H1 (cell line): ENCODE measurements around the gene AGRN. TPM values are rescaled to one million over a fixed set of nuclear protein-coding genes. Genes with fewer than 3 reads are reported as not detected.

Experiments
- CTCF ChIA-PET: fragments of 300-600 bp; sonication (Branson Sonifier 250); formaldehyde crosslinking; loops from one replicate; lab custom pipeline; 2021; ENCODE audit not compliant: partially characterized antibody; lab: Charles Lee
- POLR2A ChIA-PET: fragments of 300-600 bp; sonication (Branson Sonifier 250); formaldehyde crosslinking; loops from one replicate; lab custom pipeline; 2021; ENCODE audit warnings: inconsistent platforms; ENCODE audit not compliant: partially characterized antibody; lab: Charles Lee
- DNase-seq, 2 experiments: peaks; one replicate each; pipeline versions ENCODE4 v3.0.0 to v3.0.0-alpha.2; 2010 to 2022; ENCODE audit warnings: low spot score in 2 of 2, low read depth in 1 of 2, mixed read lengths in 1 of 2
- FAIRE-seq: peaks from 2 replicates; lab custom pipeline; 2011; peaks lifted over from hg19 to GRCh38; lab: Jason Lieb, UNC
- H2AFZ ChIP-seq: 2 replicates; pipeline ENCODE4 v1.8.1; 2012; ENCODE audit warnings: low read length, inconsistent platforms
- H2AK5ac ChIP-seq: 2 replicates; pipeline ENCODE4 v1.6.1; 2013; ENCODE audit warnings: low read depth, low read length
- H2BK120ac ChIP-seq: replicated peaks from 2 replicates; pipeline ENCODE3; 2013; ENCODE audit warnings: low read depth, low read length, inconsistent platforms
- H2BK12ac ChIP-seq: 2 replicates; pipeline ENCODE4 v1.6.1; 2013; ENCODE audit warnings: low read depth, low read length
- H2BK15ac ChIP-seq: 2 replicates; pipeline ENCODE4 v1.6.1; 2013; ENCODE audit warnings: low read length
- H2BK20ac ChIP-seq: 2 replicates; pipeline ENCODE4 v1.6.1; 2013; ENCODE audit warnings: low read length
- H2BK5ac ChIP-seq: 2 replicates; pipeline ENCODE4 v1.6.1; 2013; ENCODE audit warnings: low read depth, low read length
- H3K14ac ChIP-seq: 2 replicates; pipeline ENCODE4 v1.6.1; 2013; ENCODE audit warnings: inconsistent platforms; ENCODE audit not compliant: insufficient read length
- H3K18ac ChIP-seq: 2 replicates; pipeline ENCODE4 v1.6.1; 2013; ENCODE audit warnings: low read length; ENCODE audit errors: extremely low read depth
- H3K23ac ChIP-seq: 2 replicates; pipeline ENCODE4 v1.6.1; 2013; ENCODE audit warnings: inconsistent platforms; ENCODE audit not compliant: insufficient read length
- H3K23me2 ChIP-seq: 2 replicates; pipeline ENCODE4 v1.6.1; 2013; ENCODE audit warnings: low read depth, low read length
- H3K27ac ChIP-seq: 2 replicates; pipeline ENCODE4 v1.6.1; 2011; ENCODE audit warnings: low read depth, low read length, inconsistent platforms
- H3K27me3 ChIP-seq, 4 experiments: replicated peaks in 1 of 4; 1 replicate in 1 of 4; 2 replicates in 3 of 4; pipeline versions ENCODE4 v1.6.1 to v1.8.1; 2011 to 2013; ENCODE audit warnings: low read length in 3 of 4, mild to moderate bottlenecking in 3 of 4, inconsistent platforms in 2 of 4, mixed read lengths in 2 of 4, moderate library complexity in 1 of 4; ENCODE audit not compliant: control insufficient read depth in 3 of 4, insufficient read depth in 3 of 4; ENCODE audit errors: extremely low read depth in 1 of 4
- H3K36me3 ChIP-seq, 4 experiments: 2 replicates each; pipeline versions ENCODE4 v1.6.1 to v1.8.1; 2011 to 2013; ENCODE audit warnings: mild to moderate bottlenecking in 4 of 4, low read length in 3 of 4, moderate library complexity in 2 of 4, control low read depth in 1 of 4, inconsistent platforms in 1 of 4; ENCODE audit not compliant: insufficient read depth in 4 of 4, control insufficient read depth in 2 of 4
- H3K4ac ChIP-seq: replicated peaks from 2 replicates; pipeline ENCODE3; 2013; ENCODE audit warnings: low read length, low read depth, mixed read lengths, inconsistent platforms; ENCODE audit not compliant: insufficient read length
- H3K4me1 ChIP-seq, 4 experiments: replicated peaks in 1 of 4; 1 replicate in 1 of 4; 2 replicates in 3 of 4; pipeline versions ENCODE4 v1.6.1 to v1.8.1; 2011 to 2013; ENCODE audit warnings: low read length in 3 of 4, inconsistent platforms in 2 of 4, mixed read lengths in 1 of 4; ENCODE audit not compliant: insufficient read depth in 4 of 4, control insufficient read depth in 3 of 4
- H3K4me2 ChIP-seq, 2 experiments: 2 replicates each; pipeline versions ENCODE4 v1.6.1 to v1.8.1; 2011 to 2013; ENCODE audit warnings: low read depth in 2 of 2, low read length in 2 of 2, control low read depth in 1 of 2, inconsistent platforms in 1 of 2, mild to moderate bottlenecking in 1 of 2; ENCODE audit not compliant: insufficient read depth in 1 of 2
- H3K4me3 ChIP-seq, 4 experiments: fragments of 200-600, 300-600 bp in 1 of 4; sonication (generic), shearing (Covaris generic), sonication (Bioruptor Twin) in 1 of 4; 2 replicates each; pipeline versions ENCODE4 v1.5.1 to v1.8.1; 2011 to 2016; ENCODE audit warnings: low read length in 4 of 4, low read depth in 3 of 4, control low read depth in 2 of 4, inconsistent platforms in 2 of 4, mild to moderate bottlenecking in 2 of 4, mixed read lengths in 1 of 4, moderate library complexity in 1 of 4; ENCODE audit not compliant: insufficient read depth in 2 of 4; ENCODE audit errors: extremely low read depth in 1 of 4
- H3K56ac ChIP-seq: replicated peaks from 2 replicates; pipeline ENCODE3; 2013; ENCODE audit warnings: low read depth, mild to moderate bottlenecking, mixed read lengths, low read length, inconsistent platforms; ENCODE audit not compliant: insufficient read length
- H3K79me1 ChIP-seq: 2 replicates; pipeline ENCODE4 v1.6.1; 2013; ENCODE audit warnings: low read depth, low read length, control low read depth
- H3K79me2 ChIP-seq, 2 experiments: 2 replicates each; pipeline versions ENCODE4 v1.6.1 to v1.8.1; 2012 to 2013; ENCODE audit warnings: low read length in 2 of 2, mild to moderate bottlenecking in 2 of 2, inconsistent platforms in 1 of 2; ENCODE audit not compliant: insufficient read depth in 2 of 2, control insufficient read depth in 1 of 2
- H3K9ac ChIP-seq, 4 experiments: replicated peaks in 1 of 4; 1 replicate in 1 of 4; 2 replicates in 3 of 4; pipeline versions ENCODE4 v1.6.1 to v1.8.1; 2011 to 2013; ENCODE audit warnings: low read depth in 3 of 4, low read length in 3 of 4, control low read depth in 2 of 4, mild to moderate bottlenecking in 2 of 4, moderate library complexity in 2 of 4, inconsistent platforms in 1 of 4; ENCODE audit errors: extremely low read depth in 1 of 4
- H3K9me3 ChIP-seq, 2 experiments: 2 replicates each; pipeline versions ENCODE4 v1.6.1 to v1.8.1; 2012 to 2013; ENCODE audit warnings: mild to moderate bottlenecking in 2 of 2, moderate library complexity in 2 of 2, control low read depth in 1 of 2, inconsistent platforms in 1 of 2, low read depth in 1 of 2, low read length in 1 of 2, mixed read lengths in 1 of 2; ENCODE audit not compliant: insufficient read depth in 2 of 2
- H4K20me1 ChIP-seq, 2 experiments: replicated peaks in 1 of 2; 2 replicates each; pipeline versions ENCODE3 to v1.8.1; 2011 to 2013; ENCODE audit warnings: inconsistent platforms in 2 of 2, low read length in 2 of 2, mild to moderate bottlenecking in 1 of 2; ENCODE audit not compliant: insufficient read depth in 2 of 2, control insufficient read depth in 1 of 2
- H4K5ac ChIP-seq: 2 replicates; pipeline ENCODE4 v1.6.1; 2013; ENCODE audit warnings: low read length, low read depth, mixed read lengths, inconsistent platforms; ENCODE audit not compliant: insufficient read length
- H4K8ac ChIP-seq: 2 replicates; pipeline ENCODE4 v1.8.0; 2013; ENCODE audit warnings: mild to moderate bottlenecking, moderate library complexity, low read length, inconsistent platforms; ENCODE audit not compliant: insufficient read depth; ENCODE audit errors: extremely low read depth
- H4K91ac ChIP-seq: replicated peaks from 2 replicates; pipeline ENCODE3; 2013; ENCODE audit warnings: low read length, mixed read lengths, inconsistent platforms; ENCODE audit not compliant: insufficient read length
- EGR1 ChIP-seq: IDR thresholded peaks from 2 replicates; pipeline ENCODE4 v1.6.1; 2011; ENCODE audit warnings: low read depth, low read length, borderline replicate concordance
- FOSL1 ChIP-seq: IDR thresholded peaks from 2 replicates; pipeline ENCODE4 v1.6.1; 2011; ENCODE audit warnings: mild to moderate bottlenecking, low read depth, low read length, moderate library complexity; ENCODE audit not compliant: insufficient read depth
- GABPA ChIP-seq: IDR thresholded peaks from 2 replicates; pipeline ENCODE4 v1.6.1; 2011; ENCODE audit warnings: mild to moderate bottlenecking, low read length, moderate library complexity, borderline replicate concordance; ENCODE audit not compliant: insufficient read depth
- GTF2F1 ChIP-seq: IDR thresholded peaks from 2 replicates; pipeline ENCODE4 v1.6.1; 2012; ENCODE audit warnings: low read depth, low read length, improper control_type of control experiment, borderline replicate concordance
- JUND ChIP-seq: IDR thresholded peaks from 2 replicates; pipeline ENCODE4 v1.6.1; 2011; ENCODE audit warnings: mild to moderate bottlenecking, improper control_type of control experiment, low read length
- NRF1 ChIP-seq: IDR thresholded peaks from 2 replicates; pipeline ENCODE4 v1.6.1; 2011; ENCODE audit warnings: mild to moderate bottlenecking, low read depth, low read length, improper control_type of control experiment
- RXRA ChIP-seq: IDR thresholded peaks from 2 replicates; pipeline ENCODE4 v1.6.1; 2011; ENCODE audit warnings: low read depth, mild to moderate bottlenecking, low read length, moderate library complexity; ENCODE audit not compliant: insufficient read depth
- TCF12 ChIP-seq: IDR thresholded peaks from 2 replicates; pipeline ENCODE4 v1.6.1; 2011; ENCODE audit warnings: low read depth, mild to moderate bottlenecking, low read length
- WGBS, 2 experiments: shearing (Covaris generic) in 1 of 2; methylation state at CpG; one replicate each; pipeline versions ENCODE4 v1.1.6 to v1.1.7; 2013 to 2015; ENCODE audit warnings: low lambda C conversion rate in 2 of 2, mixed read lengths in 2 of 2, inconsistent platforms in 1 of 2, low coverage in 1 of 2, missing lambda C conversion rate in 1 of 2; ENCODE audit not compliant: insufficient replicate concordance in 2 of 2, insufficient coverage in 1 of 2, insufficient read length in 1 of 2; ENCODE audit errors: extremely low coverage in 1 of 2, missing lambda C conversion rate in 1 of 2; 5-methylcytosine and 5-hydroxymethylcytosine counted together
- polyA plus RNA-seq, 7 experiments: library from polyadenylated mRNA; depleted of rRNA in 3 of 7; stranded (reverse) in 5 of 7; unstranded in 2 of 7; fragments of >200 nt in 5 of 7; fragments of 200-250 nt in 2 of 7; gene quantifications; 1 replicate in 5 of 7; 2 replicates in 1 of 7; 4 replicates in 1 of 7; pipeline versions ENCODE4 v1.2.1 to v1.2.3, GENCODE V29; 2011 to 2013; ENCODE audit warnings: missing spikeins in 2 of 7, mixed read lengths in 2 of 7
- total RNA-seq: library from RNA; stranded (reverse); fragmentation: NEBNext Ultra II Directional; extraction: Animal tissue kit (Norgen Biotek cat#: 25700); gene quantifications from 2 replicates; pipeline ENCODE4 v1.2.1, GENCODE V29; 2021
- TF ChIP-seq, protein P1 (sequence below): IDR thresholded peaks from 2 replicates; pipeline ENCODE4 v1.6.1; 2012; ENCODE audit warnings: low read length, inconsistent platforms

AGRN gene
- total and polyA plus RNA-seq, 2 of the 8 experiments (the other 6 are each of a cell fraction or from before 2014, with no cell fraction given) = 52.3 to 155 TPM

DNA sequence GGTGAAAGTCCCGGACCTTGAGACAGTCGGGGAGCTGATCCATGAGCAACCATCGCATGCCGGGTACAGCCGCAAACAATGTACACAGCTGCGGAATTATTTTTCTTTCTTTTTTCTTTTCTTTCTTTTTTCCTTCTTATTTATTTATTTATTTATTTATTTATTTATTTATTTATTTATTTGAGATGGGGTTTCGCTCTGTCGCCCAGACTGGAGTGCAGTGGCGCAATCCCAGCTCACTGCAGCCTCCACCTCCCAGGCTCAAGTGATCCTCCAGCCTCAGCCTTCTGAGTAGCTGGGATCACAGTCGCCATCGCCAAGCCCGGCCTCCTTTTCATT, 35.5 kb upstream of the AGRN start:
- FAIRE-seq (no peak), DNase-seq (no peak)
- Histone ChIP-seq H4K91ac (no peak overlapping the region), H3K36me3 (no peaks in the 10 kb centered on the region), H3K4me2 (peak overlapping the region in 1 of 2 experiments; percentile 38; a peak in 2 of 4 replicates), H2BK15ac (no peak overlapping the region), H4K20me1 (peaks cover 0 to 8% of the 10 kb centered on the region in 2 experiments), H3K23ac (no peak overlapping the region), H2AFZ (no peak overlapping the region), H3K9ac (no peak overlapping the region), H3K27ac (no peak overlapping the region), H4K5ac (no peak overlapping the region), H2BK5ac (no peak overlapping the region), H3K56ac (no peak overlapping the region), H2BK20ac (no peak overlapping the region), H3K14ac (no peak overlapping the region), H4K8ac (no peak overlapping the region), H2BK12ac (no peak overlapping the region), H2AK5ac (no peak overlapping the region), H3K4me3 (no peak overlapping the region), H3K79me2 (no peaks in the 10 kb centered on the region), H2BK120ac (no peak overlapping the region), H3K18ac (no peak overlapping the region), H3K23me2 (peaks cover 4% of the 10 kb centered on the region; the same call in 1 of the 2 replicates), H3K27me3 (peaks cover under 1 to 33% (median 19%) of the 10 kb centered on the region in 4 experiments), H3K9me3 (no peaks in the 10 kb centered on the region), H3K4me1 (no peaks in the 10 kb centered on the region; a peak in 1 of 7 replicates), H3K4ac (no peak overlapping the region), H3K79me1 (no peaks in the 10 kb centered on the region)
- POLR2A ChIA-PET = interaction anchor here (0.7 to 1.6 kb wide), 3 partner anchors 15 to 56 kb away, joined by 3 to 4 read pairs (median 4); partner anchors contain the start of gene HES4
- WGBS, 2 experiments = 65% methylated on average over 12 of the region's 12 CpGs; no CpG with 5 or more reads in 1 of the 2 experiments
- TF ChIP-seq RXRA = no peak
- no peak for TF ChIP-seq EGR1
- TF ChIP-seq FOSL1 = no peak
- no peak for TF ChIP-seq NRF1
- TF ChIP-seq JUND = no peak
- TF ChIP-seq, protein P1, sequence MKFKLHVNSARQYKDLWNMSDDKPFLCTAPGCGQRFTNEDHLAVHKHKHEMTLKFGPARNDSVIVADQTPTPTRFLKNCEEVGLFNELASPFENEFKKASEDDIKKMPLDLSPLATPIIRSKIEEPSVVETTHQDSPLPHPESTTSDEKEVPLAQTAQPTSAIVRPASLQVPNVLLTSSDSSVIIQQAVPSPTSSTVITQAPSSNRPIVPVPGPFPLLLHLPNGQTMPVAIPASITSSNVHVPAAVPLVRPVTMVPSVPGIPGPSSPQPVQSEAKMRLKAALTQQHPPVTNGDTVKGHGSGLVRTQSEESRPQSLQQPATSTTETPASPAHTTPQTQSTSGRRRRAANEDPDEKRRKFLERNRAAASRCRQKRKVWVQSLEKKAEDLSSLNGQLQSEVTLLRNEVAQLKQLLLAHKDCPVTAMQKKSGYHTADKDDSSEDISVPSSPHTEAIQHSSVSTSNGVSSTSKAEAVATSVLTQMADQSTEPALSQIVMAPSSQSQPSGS = no peak
- no peak for TF ChIP-seq GABPA
- no peak for TF ChIP-seq GTF2F1
- TF ChIP-seq TCF12 = no peak
- CTCF ChIA-PET = interaction anchor here (0.7 to 6.9 kb wide), 37 partner anchors 8 to 266 kb away, joined by 3 to 86 read pairs (median 5); partner anchors contain the start of genes HES4, ISG15, PLEKHN1 and SDF4
